ENCODE measurements around the gene SPATA33. TPM values are rescaled to one million over a fixed set of nuclear protein-coding genes. Genes with fewer than 3 reads are reported as not detected.

Gene SPATA33
- total RNA-seq, 1 donor from 2014 or later: 7.7 TPM

DNA sequence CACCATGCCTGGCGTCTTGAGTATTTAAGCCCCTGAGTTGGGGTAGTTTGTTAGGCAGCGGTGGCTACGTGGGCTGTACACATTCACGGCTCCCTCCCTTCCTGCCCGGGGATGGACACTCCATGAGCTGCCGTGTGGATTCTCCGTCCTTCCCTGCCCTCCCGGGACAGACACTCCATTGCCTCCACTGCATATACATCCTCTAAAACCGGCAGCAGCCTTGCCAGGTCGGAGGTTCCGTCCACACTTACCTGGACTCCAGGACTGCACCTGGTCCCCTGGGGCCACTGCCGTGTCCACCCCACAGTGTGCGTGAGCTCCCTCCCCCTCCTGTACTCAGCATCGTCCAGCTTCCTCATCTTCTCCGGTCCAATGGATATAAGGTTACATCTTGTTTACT lies 47.4 kb downstream of the SPATA33 start:
- no peak for DNase-seq (ENCODE audit: low spot score in 2 of 2)
- FAIRE-seq: no peak

GRCh38 chr16:89706518-89707260 lies 49.1 kb downstream of the SPATA33 start:
- no peak for FAIRE-seq
- DNase-seq (ENCODE audit: low spot score in 2 of 2): no peak

DNA sequence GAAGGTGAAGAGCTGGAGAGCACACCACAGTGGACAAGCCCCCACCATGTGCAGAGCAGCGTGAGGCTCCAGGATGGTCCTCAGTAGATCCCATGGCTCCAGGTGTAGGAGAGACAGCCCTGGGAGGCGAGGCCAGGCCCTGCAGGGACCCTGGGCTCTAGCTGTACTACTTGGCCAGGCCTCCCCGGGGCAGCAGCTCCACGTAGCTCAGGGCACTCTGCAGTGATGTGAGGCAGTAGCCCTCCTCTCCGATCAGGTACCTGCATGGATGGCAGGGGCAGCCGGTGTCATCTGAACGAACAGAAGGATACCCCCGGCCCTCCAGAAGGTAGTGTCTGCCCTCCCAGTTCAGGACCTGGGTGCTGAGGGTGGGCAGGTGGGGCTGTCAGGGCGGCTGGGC lies 50.1 kb downstream of the SPATA33 start:
- DNase-seq (ENCODE audit: low spot score in 2 of 2): no peak
- FAIRE-seq: no peak

DNA sequence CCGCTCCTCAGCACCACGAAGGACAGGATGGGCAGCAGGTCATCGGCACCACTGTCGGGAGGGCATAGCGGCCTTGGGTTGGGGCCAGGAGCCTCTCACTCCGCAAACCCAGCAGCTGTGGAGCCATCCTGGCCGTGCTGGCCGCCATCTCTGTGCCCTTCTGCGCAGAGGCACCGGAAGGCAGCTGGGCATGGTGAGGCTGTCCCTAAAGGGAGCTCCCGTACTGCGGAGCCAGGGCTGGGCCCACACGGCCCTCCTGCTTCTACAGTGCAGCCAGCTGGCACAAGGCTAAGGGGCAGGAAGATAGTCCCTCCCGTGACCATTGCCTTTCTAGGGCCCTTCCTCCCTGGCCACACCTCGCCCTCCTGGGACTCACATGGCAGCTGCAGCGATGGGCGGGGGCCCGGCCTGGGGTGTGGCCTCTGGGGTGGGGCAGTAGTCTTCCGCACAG lies 50.9 kb downstream of the SPATA33 start:
- FAIRE-seq (no peak), DNase-seq (ENCODE audit: low spot score in 2 of 2) (no peak)

DNA sequence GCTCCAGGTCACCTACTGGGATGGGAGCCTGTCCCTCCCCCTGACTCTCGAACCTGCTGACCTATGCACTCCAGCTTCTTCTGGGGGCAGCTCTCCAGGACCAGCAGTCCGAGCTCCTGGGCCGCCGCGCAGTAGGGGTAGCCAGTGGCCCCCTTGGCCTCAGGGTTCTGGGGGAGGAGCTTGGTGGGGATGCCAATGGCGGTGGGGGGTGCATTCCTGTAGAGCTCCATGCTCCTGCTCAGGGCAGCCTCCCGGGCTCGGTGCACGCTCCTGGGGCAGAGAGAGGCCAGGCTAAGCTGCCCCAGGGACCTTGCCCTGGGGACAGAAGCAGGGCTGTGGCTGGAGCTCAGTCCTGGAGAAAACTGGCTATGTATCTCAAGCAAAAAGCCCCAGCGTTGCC lies 51.5 kb downstream of the SPATA33 start:
- no peak for DNase-seq (ENCODE audit: low spot score in 2 of 2)

DNA sequence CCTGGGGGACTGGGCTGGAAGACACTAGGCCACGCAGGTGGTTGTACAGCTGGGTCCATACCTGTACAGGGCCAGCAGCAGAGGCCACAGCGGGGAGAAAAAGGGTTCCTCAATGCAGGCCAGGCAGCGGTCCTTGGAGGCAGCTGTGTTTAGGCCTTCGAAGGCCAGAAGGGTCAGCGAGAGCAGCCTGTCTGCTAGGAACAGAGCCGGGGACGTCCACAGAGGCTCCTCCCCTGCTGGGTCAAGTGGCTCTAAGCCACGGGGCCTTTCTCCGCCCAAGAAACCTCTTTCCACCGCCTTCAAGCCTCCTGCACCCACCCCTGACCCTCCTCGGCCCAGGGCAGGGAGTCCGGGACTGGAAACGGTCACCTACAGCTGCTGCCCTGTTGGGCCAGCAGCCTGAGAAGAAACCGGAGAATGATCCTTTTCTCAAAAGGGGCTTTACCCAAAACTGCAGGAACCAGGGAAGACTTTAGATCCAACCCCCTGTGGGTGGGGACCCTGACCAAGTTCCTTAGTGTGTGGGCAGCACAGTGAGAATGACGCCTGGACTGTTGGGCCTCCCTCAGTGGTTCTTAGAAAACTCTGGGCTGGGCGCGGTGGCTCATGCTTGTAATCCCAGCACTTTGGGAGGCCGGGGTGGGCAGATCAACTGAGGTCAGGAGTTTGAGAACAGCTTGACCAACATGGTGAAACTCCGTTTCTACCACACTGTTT lies 52.2 kb downstream of the SPATA33 start:
- FAIRE-seq (no peak), DNase-seq (ENCODE audit: low spot score in 2 of 2) (no peak)

More for the DNA sequence above, 51.5 kb downstream of the SPATA33 start:
- FAIRE-seq: no peak

DNA sequence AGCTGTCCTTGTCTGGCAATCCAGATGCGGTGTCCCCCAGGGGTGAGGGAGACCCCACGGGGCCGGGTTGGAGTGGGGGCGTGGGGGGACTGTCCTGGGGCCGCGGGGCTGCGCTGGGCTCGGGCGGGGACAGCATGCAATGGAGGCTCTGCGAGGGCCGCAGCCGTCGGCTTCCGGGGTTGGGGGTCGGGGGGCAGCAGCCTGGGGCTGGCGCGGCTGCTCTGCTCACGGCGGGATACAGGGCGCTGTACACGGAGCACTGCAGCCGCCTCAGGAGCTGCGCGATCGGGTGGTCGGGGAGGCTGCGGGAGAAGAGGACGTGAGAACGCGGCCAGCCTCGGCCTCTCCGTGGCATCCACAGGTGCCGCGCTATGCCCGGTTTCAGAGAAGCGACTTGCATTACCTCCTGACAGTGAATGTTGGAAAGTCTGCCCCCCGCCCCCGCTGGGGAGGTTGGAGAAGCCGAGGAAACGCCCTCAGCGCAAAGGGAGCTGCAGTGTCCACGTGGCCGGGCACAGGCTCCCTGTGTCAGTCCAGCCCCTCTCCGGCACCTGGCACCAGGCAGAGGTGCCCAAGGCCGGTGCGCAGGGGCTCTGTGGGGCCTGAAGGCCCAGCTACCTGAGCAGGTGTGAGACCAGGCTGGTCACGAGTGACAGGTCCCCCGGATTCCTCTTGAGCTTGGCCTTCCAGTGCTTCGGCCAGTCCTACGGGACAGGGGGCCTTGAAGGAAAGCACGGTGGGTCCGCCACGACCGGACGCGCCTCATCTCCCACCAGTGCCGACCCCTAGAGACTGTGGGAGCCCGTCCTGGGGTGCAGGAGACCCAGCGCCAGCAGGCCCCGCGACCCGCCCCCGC lies 53.3 kb downstream of the SPATA33 start:
- peak in 1 of 2 donors; percentile 36 for DNase-seq (ENCODE audit: low spot score in 2 of 2)
- no peak for FAIRE-seq

- FAIRE-seq (no peak), DNase-seq (ENCODE audit: low spot score in 2 of 2) (peak; percentile 54 to 69)
Measured at GRCh38 chr16:89711601-89712273, 54.1 kb downstream of the SPATA33 start.

DNA sequence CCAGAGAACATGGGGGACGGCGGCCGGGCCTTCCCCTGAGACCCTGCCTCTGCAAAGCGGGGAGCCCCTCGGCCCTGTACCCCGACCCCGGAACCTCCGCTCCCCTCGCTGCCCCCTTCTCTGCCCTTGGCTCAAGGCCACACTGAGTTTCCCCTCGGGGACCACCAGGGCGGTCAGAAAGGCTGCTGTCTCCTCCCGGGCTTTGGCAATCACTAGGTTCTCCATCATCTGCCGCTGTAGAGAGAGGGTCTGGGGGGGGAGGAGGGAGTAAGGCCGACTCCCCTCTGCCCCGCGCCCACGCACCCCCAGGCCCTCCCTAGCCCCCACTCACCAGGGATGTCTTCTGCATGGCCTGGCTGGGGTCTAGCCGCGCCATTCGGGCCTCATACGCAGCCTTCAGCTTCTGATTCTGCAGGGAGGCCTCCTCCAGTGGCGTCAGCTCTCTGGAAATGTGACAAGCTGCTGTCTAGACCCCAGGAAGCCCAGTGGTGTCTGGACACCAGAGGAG lies 54.7 kb downstream of the SPATA33 start:
- DNase-seq (ENCODE audit: low spot score in 2 of 2): no peak
- FAIRE-seq: no peak

DNA sequence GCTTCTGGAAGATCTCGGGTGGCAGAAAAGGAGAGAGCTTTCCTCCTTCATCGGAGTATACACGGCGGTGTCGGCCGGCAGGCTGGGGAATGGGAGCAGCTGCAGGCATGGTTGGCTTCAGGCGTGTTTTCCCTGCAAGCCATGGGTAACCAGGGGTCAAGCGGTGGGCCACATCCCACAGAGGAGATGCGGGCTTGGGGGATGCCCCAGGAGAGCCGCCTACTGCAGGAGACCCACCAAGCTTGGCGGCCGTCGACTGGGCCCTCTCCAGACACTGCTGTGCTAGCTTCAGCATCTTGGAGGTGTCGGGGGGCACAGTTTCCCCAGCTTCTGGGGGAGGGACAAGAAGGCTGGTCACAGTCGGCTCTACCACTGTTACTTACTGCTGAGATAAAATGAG lies 58.9 kb downstream of the SPATA33 start:
- no peak for FAIRE-seq
- no peak for DNase-seq (ENCODE audit: low spot score in 2 of 2)

- DNase-seq (ENCODE audit: low spot score in 2 of 2) (no peak), FAIRE-seq (no peak)
Measured at GRCh38 chr16:89716916-89717687, 59.5 kb downstream of the SPATA33 start.

GRCh38 chr16:89717688-89718505 lies 60.3 kb downstream of the SPATA33 start:
- FAIRE-seq: no peak
- DNase-seq (ENCODE audit: low spot score in 2 of 2): no peak

Other genes with a start within 250 kb of the SPATA33 start
- gene ANKRD11, start 167.3 kb upstream of the SPATA33 start, total RNA-seq: 27.7 TPM
- 84.8 TPM for gene SPG7, start 149.4 kb upstream of the SPATA33 start, total RNA-seq
- 1,545 TPM for gene RPL13, start 97.2 kb upstream of the SPATA33 start, total RNA-seq
- gene CPNE7, start 82.1 kb upstream of the SPATA33 start, total RNA-seq: 15.1 TPM
- gene DPEP1, start 44.2 kb upstream of the SPATA33 start, total RNA-seq: 2.4 TPM
- gene CHMP1A, start 128 bp upstream of the SPATA33 start, total RNA-seq: 81.9 TPM
- 30.6 TPM for gene CDK10, start 28.9 kb downstream of the SPATA33 start, total RNA-seq
- gene SPATA2L, start 43.9 kb downstream of the SPATA33 start, total RNA-seq: 20.0 TPM
- gene VPS9D1, start 63.1 kb downstream of the SPATA33 start, total RNA-seq: 7.7 TPM
- 11.8 TPM for gene ZNF276, start 63.7 kb downstream of the SPATA33 start, total RNA-seq
- 8.2 TPM for gene FANCA, start 158.8 kb downstream of the SPATA33 start, total RNA-seq
- 14.7 TPM for gene SPIRE2, start 170.6 kb downstream of the SPATA33 start, total RNA-seq
- gene TCF25, start 215.8 kb downstream of the SPATA33 start, total RNA-seq: 177 TPM

All from frontal cortex (tissue), 4 donors.